Inflammatory macrophage (primary cell): ENCODE measurements around the gene EPHX1.
"Not testable (repeated sequence)": the region's sequence is repeated elsewhere in the genome, so short reads cannot be mapped to it uniquely, and the experiment has no call there.

ENCODE experiments used
- DNase-seq, 2 donors: peaks; one replicate each; pipeline ENCODE4 v3.0.0-alpha.2; 2020 to 2022
- total RNA-seq, 18 experiments: gene quantifications; one replicate each; lab custom pipeline; 2026; ENCODE audit warnings: mixed read lengths in 6 of 18, inconsistent platforms in 2 of 18; lab: John Stamatoyannopoulos, UW

The EPHX1 gene
- total RNA-seq, result 8.7 to 29.3 (median 15.8) reads per million in 18 experiments

DNA sequence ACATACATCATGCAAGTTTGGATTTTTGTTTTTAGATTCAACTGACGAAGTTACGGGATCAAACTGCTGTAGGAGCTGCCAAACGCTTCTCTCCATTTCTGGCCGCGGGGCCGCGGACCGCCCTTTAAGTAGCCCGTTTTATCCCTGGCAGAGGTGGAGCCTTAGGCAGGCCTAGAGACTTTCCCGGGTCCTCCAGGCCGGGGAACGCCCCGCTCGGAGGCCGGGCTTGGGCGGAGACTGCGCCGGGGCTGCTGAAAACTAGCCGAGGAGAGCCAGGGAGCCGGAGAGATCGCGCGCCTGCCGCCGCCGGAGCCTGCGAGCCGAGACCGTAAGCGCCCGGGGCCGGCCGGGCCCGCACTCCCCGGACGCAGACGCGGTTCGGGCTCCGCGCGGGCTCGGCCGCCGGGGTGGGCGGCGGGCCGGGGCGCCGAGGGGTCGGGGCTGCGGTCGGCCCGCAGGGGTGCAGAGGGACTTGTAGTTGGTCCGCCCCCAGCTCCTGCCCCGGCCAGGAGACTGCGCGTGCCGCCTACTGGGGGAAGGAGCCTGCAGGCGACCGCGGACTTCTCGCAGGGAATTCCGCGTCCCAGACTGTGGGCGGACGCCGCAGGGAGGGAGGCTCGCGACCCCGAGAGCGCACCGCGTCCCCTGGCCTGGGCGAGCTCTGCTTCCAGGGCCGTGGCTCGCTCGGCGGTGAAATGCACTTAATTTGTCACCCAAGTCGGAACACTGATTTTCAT is at the start of gene EPHX1:
Gene EPHX1 (plus strand): TSS at position 283 of the 737 bp plus-strand sequence. CDS start 18,606 bp downstream, outside the sequence.
- DNase-seq, result peak; percentile 85 to 87

DNA sequence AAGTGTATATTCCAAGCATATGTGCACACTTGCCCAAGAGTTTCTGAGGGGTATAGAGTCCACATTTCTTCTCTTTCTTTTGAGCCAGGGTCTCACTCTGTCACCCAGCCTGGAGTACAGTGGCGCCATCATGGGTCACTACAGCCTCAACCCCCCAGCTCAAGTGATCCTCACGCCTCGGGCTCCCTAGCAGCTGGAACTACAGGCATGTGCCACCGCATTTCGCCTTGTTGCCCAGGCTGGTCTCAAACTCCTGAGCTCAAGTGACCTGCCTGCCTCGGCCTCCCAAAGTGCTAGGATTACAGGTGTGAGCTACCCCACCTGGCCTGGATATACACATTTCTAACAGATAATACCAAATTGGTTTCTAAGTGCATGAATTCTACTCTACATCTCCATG is 49.4 kb upstream of the EPHX1 start:
- DNase-seq, result no peak

DNA sequence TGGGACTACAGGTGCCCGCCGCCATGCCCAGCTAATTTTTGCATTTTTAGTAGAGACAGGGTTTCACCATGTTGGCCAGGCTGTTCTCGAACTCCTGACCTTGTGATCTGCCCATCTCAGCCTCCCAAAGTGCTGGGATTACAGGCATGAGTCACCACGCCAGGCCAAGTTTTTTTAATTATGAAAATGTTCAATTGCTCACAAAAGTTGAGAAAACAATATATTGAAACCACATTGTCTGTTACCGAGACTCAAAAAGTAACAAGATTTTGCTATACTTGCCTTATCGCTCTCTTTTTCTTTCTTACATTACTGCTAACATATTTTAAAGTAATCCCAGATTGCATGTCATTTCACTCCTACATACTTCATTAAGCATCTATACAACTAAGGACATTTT is 48.5 kb upstream of the EPHX1 start:
- DNase-seq, result not testable (repeated sequence)

DNA sequence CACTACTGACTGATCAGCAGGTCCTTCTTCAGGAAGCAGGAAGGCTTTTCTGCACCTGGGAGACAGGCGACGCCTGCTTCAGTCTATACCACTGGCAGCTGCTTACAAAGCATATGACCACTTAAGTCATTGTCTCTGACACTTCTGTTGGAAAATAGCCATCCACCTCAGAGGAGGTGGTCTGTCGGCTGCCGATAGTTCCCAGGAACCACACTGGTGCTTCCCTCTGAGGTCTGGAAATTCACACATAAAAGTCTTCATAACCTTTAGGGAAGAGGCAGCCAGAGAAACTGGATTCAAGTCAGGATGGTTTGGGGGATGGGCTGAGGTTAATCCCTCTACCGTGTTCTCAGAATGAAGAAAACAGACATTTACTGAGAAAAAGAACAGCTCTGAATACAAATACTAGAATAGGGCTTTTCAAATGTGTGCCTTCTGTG is 47.9 kb upstream of the EPHX1 start:
- DNase-seq, result no peak

DNA sequence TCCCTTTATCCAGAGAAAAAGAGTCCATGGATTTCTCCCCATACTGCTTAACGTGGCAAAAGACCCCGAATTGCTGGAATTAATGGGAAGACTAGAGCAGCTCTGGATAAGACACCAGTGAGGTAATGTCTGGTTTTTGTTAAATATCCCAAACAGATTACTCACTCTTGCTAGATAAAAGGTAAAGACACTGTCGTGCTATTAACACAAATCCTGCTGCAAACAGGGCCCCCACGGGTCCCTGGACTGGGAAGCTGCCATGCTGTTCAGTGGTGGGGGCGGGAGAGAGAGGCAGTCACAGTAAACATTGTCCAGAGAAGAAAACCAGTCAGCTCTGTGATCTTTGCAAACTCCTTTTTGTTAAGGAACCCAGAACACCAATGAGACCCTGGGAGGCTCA is 47.5 kb upstream of the EPHX1 start:
- no peak for DNase-seq

DNA sequence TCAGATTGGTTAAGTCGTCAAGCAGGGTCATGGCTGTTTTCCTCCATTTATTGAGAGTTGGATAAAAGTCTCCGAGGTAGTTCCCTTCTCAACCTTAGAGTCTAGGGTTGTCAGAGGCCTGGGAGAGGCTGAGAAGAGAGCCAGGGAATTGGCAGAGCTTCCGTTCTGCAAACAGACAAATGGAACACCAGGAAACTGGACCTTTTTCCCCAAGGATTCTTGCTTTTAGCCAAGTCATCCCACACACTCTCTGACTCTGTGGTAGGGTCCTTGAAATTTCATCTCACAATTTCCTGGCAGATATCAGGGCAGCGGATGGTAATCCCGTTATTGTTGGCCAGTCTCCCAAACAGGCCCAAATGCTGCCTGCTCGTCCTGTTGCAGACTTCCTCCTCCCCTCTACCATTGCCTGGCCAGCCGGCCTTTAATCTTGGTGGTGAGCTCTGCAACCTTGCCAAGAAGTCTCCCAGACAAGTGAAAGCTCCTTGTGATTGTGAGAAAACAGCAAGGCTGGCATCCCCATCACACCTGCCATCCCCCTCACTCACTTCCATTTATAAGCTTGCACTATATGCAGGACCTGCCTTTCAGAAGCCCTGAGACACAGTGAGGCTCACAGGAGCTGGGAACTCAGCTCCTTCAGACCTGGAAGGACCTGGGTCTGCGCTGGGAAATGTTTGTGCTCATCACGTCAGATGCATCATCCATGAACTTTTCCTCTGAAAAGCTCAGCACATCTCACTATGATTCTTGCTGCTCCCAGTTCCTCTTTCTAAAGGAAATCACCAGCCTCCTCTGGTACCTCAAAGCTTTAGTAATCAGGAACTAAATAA is 46.0 kb upstream of the EPHX1 start:
- peak; percentile 24 to 36 for DNase-seq

DNA sequence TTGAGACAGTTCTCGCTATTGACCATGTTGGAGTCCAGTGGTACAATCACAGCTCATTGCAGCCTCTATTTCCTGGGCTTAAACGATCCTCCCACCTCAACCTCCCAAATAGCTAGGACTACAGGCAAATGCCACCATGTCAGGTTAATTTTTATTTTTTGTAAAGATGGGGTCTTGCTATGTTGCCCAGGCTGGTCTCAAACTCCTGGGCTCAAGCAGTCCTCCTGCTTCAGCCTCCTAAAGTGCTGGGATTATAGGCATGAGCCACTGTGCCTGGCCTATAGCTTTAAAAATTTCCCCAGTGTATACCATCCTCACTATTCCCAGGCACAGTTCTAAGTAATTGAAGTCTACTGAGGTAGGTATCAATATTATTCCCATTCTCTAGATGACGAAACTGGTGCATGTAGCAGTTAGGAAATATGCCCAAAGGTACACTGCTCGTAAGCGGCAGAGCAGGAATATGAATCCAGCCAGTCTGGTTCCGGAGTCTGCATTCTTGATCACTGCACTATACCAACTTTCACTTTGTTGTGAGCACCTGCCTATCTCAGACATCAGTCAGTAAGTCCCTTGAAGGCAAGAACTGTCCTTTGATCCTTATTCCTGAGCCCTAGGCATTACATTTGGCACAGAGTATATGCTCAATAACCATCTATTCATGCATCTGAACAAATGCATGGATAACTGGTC is 43.8 kb upstream of the EPHX1 start:
- no peak for DNase-seq

DNA sequence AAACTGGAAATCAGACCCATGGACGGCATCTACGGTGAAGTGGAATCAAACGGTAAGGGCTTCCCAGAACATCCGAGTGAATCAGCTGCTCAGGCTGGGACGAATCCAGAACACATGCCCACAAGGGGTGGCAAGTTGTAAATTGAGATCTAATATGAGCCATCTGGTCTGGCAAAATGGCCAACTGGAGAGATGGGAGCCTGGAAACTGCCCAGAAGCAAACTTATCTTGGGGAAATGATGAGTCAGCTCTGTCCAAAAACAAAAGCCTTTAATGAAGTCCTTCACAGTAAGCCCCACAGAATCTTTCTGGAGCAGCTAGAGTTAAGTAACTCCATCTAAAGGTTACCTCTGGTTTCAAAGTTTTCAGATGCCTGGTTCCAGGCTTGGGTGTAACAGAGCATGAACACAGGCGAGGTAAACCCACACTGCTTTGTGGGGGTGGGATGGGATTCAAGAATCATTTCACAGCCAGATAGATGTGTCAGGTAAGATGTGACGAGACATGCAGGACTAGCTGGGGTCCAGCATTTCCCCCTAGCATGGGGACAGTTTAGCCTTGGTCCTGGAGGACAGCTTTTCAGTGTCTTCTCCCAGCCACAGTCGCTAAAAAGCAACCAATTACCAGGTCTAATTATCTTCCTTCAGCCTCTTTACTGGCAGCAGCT is 42.8 kb upstream of the EPHX1 start:
- no peak for DNase-seq

DNA sequence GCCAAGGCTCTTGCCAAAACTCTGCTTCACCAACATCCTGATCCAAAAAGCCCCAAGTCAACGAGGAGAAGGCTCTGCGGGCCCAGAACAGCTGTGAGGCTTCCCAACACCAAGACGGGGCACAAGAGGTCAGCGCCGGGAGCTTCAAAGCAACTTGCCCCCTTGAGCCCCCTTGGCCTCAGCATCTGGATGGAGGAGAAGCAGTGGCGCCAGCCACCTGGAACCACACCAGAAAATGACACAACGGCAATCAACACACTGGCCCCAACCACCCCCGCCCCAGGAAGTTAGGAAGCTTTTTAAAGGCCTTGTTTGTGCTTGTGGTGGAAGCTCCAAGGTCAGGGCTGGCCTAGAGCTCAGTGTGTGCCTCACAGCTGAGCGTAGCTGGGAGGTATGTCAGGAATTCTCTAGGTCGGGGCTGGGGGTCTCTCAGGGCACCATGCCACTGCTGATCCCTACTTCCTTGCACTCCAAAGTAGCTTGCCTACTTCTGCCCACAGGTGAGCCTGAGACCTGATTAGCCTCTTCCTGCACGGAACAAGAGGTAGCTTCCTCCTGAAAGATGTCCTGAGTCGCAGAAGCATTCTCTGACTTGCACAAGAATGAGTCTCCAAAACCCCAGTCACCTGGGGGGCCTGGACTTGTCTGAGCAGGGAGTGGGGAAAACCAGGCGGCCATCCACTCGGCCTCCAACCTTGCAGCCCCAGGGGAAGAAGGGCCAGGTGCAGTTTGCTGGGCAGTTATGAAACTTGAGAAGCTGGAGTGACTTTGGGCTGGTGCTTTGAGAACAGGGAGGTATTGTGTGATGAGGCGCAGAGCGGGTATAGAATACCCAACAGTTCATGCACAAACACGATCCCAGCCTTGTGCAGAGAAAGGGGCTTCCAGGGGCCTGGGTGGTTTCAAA is 42.0 kb upstream of the EPHX1 start:
- DNase-seq, result no peak

DNA sequence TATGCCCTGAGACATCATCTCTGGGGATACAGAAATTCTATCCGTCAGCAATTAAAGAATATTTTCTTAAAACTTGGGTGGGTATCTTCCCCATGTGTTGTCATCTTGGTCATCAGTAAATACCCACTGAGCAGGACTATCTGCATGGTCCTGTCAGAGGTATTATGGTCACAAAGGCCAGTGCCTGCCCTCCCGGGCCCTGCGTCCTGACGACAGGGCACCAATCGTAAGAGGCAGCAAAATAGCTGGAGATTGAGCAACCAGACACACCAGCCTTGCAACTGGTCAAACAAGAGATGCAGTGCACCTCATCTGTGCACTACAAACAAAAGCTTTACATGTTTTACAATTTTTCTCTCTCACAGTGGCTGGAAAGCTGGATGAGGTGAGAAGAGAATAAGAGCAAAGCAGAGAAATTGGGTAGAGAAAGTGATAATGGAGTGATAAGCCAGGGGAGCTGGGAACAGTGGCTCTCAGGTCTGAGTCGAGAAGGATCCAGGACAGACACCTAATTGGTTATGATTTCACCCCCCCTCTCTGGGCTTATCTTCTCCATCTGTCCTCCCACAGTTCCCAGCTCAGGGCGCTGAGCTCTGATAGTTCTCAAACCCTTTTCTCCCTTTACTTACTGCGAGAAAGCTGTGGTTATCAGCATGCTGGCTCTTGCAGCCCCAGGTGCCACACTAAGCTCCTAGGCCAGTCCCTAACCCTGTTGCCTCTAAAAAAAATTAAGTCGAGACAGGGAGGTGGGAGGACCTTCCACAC is 41.1 kb upstream of the EPHX1 start:
- DNase-seq, result no peak

DNA sequence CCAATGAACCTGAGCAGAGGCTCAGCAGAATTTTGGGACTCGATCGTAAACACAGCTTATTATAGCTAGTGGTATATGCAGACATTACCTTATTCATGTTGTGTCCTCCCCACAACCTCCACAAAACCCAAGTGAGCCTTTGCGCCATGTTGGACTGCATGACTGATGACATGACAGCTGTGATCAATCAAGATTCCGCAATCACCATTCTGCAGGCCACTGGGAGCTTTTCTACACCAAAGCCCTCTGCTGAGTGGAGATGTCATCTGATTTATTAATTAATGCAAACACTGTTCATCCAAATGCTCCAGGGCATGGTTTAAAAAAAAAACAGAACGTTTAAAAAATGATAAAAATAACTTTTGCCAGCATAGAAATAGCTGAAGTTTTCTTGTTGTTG is 40.2 kb upstream of the EPHX1 start:
- DNase-seq, result no peak

DNA sequence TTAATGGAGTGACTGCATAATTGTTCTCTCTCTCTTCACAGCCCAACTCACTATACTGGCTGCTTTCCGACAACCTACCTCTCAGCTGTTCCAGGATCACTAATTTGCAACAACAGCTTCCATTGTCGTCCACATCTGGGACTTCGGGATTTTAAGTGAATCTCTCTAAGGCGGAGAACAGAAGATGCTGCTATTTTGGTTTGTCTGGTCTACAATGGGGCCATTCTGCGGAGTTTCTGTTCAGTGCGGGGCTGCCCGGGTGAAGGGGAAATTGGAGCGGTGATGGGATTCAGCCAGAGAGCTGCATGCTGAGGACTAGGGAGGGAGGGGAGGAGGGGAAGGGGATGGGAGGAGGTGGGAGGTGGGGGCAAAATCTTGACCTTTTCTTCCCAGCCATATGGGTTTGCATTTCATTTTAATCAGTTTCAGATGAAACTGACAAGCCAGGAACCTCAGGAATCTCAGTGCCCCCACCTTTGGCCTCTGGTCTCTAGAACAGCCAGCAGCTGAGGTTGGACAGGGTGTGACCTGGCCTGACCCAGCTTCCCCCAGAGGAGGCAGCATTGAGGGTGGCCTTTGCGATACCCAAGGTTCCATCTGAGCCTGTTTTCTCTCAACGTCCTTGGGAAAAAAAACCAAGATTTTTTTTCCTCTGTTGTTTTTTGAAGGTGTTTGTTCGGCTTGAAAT is 39.2 kb upstream of the EPHX1 start:
- no peak for DNase-seq

DNA sequence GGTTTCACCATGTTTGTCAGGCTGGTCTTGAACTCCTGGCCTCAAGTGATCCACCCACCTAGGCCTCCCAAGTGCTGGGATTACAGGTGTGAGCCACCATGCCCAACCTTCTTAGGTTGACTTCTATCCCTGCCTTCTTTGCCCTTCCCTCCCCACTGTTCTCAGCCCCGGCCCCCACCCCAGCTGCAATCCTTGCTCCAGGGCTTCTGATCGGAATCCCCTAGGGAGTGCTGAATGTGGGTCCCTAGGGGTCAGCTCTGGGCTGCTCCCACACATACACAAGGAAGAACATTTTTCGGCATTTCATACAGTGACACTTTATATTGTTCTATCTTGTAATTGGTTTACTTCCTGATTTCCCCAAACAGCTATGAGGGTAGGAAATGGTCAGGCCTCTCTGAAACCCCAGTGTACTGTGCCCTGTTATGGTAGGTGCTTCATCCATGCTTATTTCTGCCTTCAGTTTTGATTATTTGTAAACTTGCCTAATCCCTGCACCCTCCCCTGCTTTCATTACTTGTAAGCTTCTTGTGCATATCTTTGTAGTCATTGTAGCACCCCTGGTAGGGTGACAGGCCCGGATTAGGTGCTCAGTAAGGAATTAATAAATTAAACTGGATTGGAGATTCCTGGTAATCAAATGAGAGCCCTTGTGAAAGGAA is 38.1 kb upstream of the EPHX1 start:
- no peak for DNase-seq

DNA sequence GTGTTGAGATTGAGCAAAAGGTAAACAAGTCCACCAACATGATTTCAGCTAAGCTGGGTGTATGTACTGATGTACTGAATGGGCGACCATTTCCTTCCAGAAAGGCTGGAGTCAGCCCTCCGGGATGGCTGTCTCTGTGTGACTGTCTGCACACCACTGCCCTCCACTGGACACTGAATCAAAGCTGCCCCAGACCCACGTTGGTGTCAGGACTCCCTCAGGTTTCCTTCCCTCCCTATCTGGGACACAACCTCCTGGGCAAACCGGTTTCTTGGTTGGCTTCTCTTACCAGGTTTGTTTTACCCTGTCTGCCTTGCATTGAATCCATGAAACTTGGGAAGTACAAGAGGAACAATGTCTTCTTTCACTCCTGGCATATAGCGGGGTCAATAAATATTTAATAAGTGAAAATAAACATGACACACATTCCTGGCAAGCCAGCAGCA is 37.6 kb upstream of the EPHX1 start:
- DNase-seq, result peak; percentile 75 to 80

DNA sequence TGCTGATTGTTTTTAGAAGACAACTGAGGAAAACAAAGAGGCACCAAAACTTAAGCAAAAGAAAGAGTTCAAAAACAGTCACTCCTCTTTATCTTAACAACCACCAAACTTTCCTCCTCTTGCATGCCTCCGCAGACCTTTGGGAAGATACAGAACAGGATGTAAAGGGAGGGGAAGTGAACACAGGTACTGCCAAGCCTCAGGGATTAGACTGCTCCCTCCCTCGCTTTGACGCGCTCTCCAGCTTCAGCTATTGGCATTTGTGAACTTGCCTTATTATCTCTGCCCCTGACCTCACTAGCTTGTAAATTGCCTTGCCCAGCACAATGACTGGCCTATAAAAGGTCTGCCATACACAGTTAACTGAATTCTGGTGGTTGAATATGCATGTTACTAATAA is 37.1 kb upstream of the EPHX1 start:
- no peak for DNase-seq

DNA sequence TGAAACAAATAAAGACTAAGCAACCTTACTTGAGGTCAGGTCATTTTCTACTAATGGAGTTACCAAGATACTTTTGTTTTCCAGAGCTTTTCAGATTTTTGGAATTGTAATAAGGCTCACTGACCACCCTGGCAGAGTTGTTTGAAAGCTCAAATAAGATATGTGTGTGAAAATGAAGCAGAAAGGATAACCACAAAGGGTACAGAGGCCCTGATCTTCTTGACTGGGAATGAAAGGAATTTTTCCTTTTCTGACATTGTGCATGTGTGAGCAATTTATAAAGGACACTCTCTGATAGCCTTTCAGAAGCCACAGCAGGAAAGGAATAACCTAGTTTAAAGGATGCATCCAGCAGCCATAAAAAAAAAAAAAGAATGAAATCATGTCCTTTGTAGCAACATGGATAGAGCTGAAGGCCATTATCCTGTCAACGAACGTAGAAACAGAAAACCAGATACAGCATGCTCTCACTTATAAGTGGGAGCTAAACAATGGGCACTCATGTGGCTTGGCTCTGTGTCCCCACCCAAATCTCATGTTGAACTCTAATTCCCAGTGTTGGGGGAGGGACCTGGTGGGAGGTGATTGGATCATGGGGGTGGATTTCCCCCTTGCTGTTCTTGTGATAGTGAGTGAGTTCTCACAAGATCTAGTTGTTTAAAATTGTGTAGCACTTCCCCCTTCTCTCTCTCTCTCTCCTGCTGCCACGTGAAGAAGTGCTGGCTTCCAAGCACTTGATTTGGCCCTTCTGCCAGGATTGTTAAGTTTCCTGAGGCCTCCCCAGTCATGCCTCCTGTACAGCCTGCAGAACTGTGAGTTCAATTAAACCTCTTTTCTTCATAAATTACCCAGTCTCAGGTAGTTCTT is 35.4 kb upstream of the EPHX1 start:
- DNase-seq, result no peak

DNA sequence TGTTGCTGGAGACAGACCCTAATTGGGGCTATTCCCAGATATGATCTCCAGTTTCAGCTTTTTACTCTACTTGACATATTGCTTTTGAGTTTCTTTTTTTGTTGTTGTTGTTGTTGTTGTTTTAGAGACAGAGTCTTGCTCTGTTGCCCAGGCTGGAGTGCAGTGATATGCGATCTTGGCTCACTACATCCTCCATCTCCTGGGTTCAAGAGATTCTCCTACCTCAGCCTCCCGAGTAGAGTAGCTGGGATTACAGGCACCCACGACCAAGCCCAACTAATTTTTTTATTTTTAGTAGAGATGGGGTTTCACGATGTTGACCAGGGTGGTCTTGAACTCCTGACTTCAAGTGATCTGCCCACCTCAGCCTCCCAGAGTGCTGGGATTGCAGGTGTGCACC is 33.6 kb upstream of the EPHX1 start:
- no peak for DNase-seq

DNA sequence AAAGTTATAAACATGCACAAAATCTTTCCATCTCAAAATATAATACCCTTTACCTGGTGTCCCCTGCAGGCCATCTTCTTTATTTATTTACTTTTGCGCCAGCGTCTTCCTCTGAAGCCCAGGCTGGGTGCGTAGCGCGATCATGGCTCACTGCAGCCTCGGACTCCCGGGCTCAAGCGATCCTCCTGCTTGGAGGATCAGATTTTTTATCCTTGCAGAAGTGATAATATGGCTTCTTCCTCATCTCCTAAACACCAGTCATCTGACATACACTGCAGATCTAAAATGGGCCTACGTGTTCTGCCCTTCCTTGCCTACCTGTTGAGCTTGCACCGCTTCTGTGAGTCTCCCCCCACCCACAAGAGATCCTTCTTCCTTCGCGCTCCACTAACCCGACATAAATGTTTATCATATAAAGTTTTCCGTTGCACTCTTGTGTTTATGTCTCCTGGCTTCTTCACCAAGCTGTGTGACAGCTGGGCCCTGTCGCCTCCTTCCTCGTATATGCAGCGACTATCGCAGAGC is 32.8 kb upstream of the EPHX1 start:
- DNase-seq, result no peak
